Erythroblast (primary cell): Measurements from ENCODE around the gene EEFSEC.

ENCODE experiments used
- GATA1 ChIP-seq: IDR thresholded peaks from 2 replicates; pipeline ENCODE4 v1.6.1; 2011; ENCODE audit warnings: low read depth, mild to moderate bottlenecking, control low read depth, low read length, moderate library complexity
- POLR2A ChIP-seq: IDR thresholded peaks from 2 replicates; pipeline ENCODE4 v1.6.1; 2011; ENCODE audit warnings: mild to moderate bottlenecking, low read length

DNA sequence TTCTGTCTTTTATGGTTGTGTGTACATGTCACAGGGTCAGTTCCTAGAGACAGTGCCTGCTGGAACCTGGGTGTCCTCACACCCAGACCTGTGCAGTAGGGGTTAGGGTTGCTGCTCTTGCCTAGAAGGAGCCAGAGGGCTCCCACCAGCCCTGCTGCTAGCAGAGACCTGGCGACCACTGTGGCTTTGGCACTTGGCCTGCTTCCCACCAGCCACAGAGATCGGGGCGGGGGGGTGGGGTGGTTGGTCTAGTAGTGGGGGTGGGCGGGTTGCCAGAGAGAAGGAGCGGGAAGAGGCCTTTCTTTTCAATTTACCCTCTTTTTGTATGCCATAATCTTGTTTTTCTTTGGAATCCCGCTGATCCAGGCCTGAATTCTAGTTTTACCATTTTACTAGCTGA is 29.4 kb downstream of the EEFSEC start:
- no peak for TF ChIP-seq POLR2A
- no peak for TF ChIP-seq GATA1
